Osteocyte (in vitro differentiated cells): ENCODE measurements around the gene ATAT1. TPM values are rescaled to one million over a fixed set of nuclear protein-coding genes. Genes with fewer than 3 reads are reported as not detected.
A peak's percentile ranks its signal among the peaks of the same experiment; 100 is the strongest.

ENCODE experiments used
- DNase-seq: peaks from one replicate; pipeline ENCODE4 v3.0.0; 2021; ENCODE audit warnings: mixed read lengths; ENCODE audit not compliant: unreplicated experiment; ENCODE audit errors: extremely low spot score
- H3K27ac Mint-ChIP-seq: one replicate; pipeline ENCODE4 v1.8.0; 2021; ENCODE audit warnings: mild to moderate bottlenecking, mixed read lengths; ENCODE audit not compliant: unreplicated experiment
- H3K27me3 Mint-ChIP-seq: one replicate; pipeline ENCODE4 v1.8.0; 2021; ENCODE audit warnings: mixed read lengths; ENCODE audit not compliant: unreplicated experiment
- H3K36me3 Mint-ChIP-seq: one replicate; pipeline ENCODE4 v1.8.0; 2021; ENCODE audit warnings: mixed read lengths; ENCODE audit not compliant: unreplicated experiment
- H3K4me1 Mint-ChIP-seq: one replicate; pipeline ENCODE4 v1.8.0; 2021; ENCODE audit warnings: mixed read lengths; ENCODE audit not compliant: unreplicated experiment
- H3K4me3 Mint-ChIP-seq: one replicate; pipeline ENCODE4 v1.8.0; 2021; ENCODE audit warnings: mild to moderate bottlenecking, moderate library complexity, mixed read lengths; ENCODE audit not compliant: unreplicated experiment
- H3K9me3 Mint-ChIP-seq: one replicate; pipeline ENCODE4 v1.8.0; 2021; ENCODE audit warnings: mixed read lengths; ENCODE audit not compliant: unreplicated experiment
- total RNA-seq: library from RNA; stranded (reverse); gene quantifications from 2 replicates; pipeline ENCODE4 v1.2.1, GENCODE V29; 2021
- TF ChIP-seq, protein P1 (sequence below): fragments of 200-600 bp; sonication (generic); IDR thresholded peaks from 2 replicates; pipeline ENCODE4 v1.5.0; 2021; ENCODE audit warnings: antibody characterized with exemption, mild to moderate bottlenecking, moderate library complexity

The ATAT1 gene
- total RNA-seq, 1 donor from 2014 or later, result 20.0 TPM

DNA sequence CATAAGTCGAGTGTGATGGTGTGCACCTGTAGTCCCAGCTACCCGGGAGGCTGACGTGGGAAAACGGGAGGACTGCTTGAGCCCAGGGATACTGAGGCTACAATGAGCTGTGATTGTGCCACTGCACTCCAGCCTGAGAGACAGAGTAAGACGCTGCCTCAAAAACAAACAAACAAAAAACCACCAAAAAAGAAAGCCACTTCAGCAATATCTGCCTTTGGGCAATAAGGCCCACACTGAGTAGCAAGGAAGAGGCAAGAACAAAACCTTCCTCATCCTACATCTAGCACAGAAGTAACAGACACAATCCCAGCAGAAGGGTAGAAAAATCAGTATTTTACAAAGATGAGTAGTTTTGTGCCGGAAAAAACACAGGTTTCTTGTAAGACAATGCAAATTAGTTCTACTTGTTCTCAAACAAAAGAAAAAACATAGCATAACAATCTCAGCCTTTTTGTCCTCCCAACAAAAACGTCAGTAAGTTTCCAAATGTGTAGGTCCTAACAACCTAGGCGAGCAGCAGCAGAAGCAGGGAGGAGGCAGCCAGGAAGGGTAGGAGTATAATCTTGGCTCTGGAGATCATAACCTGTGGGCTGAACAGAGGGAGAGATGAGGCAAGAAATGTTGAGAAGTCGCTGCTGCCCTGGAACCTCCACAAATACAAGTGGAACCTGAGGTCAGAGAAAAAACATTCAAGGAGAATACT is 15.4 kb upstream of the ATAT1 start:
- Mint-ChIP-seq H3K9me3 (no peaks in the 10 kb centered on the region), H3K36me3 (peaks cover 47% of the 10 kb centered on the region), H3K27me3 (no peaks in the 10 kb centered on the region), H3K4me3 (no peak overlapping the region), H3K27ac (peak overlapping the region; percentile 55), H3K4me1 (peaks cover 35% of the 10 kb centered on the region)
- DNase-seq, result no peak
- TF ChIP-seq, protein P1, sequence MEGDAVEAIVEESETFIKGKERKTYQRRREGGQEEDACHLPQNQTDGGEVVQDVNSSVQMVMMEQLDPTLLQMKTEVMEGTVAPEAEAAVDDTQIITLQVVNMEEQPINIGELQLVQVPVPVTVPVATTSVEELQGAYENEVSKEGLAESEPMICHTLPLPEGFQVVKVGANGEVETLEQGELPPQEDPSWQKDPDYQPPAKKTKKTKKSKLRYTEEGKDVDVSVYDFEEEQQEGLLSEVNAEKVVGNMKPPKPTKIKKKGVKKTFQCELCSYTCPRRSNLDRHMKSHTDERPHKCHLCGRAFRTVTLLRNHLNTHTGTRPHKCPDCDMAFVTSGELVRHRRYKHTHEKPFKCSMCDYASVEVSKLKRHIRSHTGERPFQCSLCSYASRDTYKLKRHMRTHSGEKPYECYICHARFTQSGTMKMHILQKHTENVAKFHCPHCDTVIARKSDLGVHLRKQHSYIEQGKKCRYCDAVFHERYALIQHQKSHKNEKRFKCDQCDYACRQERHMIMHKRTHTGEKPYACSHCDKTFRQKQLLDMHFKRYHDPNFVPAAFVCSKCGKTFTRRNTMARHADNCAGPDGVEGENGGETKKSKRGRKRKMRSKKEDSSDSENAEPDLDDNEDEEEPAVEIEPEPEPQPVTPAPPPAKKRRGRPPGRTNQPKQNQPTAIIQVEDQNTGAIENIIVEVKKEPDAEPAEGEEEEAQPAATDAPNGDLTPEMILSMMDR, result no peak

DNA sequence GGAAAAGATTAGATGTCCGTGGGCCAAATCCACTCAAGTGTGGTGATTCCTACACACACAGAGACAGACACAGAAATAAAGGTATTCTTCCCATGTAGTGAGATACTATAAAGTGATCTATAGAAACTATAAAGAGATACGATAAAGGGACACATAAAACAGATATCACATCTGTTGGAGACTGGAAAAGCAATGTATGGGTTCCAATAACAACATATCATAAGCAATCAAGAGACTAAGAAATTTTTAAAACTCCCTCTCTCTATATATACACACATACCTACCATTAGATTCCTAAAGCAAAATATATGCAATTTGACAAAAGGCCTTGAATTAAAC is 14.8 kb upstream of the ATAT1 start:
- no peaks in the 10 kb centered on the region for H3K9me3 Mint-ChIP-seq

GRCh38 chr6:30612213-30612612 is 14.5 kb upstream of the ATAT1 start:
- DNase-seq, result no peak
- H3K27ac Mint-ChIP-seq, result peak overlapping the region; percentile 43
- peaks cover 51% of the 10 kb centered on the region for H3K36me3 Mint-ChIP-seq
- no peaks in the 10 kb centered on the region for H3K9me3 Mint-ChIP-seq
- H3K4me3 Mint-ChIP-seq, result no peak overlapping the region
- H3K4me1 Mint-ChIP-seq, result peaks cover 37% of the 10 kb centered on the region
- H3K27me3 Mint-ChIP-seq, result no peaks in the 10 kb centered on the region
- TF ChIP-seq, protein P1, result peak; percentile 50

More for the DNA sequence above, 14.8 kb upstream of the ATAT1 start:
- no peaks in the 10 kb centered on the region for H3K27me3 Mint-ChIP-seq
- TF ChIP-seq, protein P1, result no peak
- peaks cover 35% of the 10 kb centered on the region for H3K4me1 Mint-ChIP-seq
- peak overlapping the region; percentile 43 for H3K27ac Mint-ChIP-seq
- peaks cover 47% of the 10 kb centered on the region for H3K36me3 Mint-ChIP-seq
- H3K4me3 Mint-ChIP-seq, result no peak overlapping the region
- no peak for DNase-seq

GRCh38 chr6:30612687-30613248 is 13.9 kb upstream of the ATAT1 start:
- no peak overlapping the region for H3K4me3 Mint-ChIP-seq
- TF ChIP-seq, protein P1, result no peak
- H3K27ac Mint-ChIP-seq, result peak overlapping the region; percentile 100
- peaks cover 45% of the 10 kb centered on the region for H3K36me3 Mint-ChIP-seq
- H3K4me1 Mint-ChIP-seq, result peaks cover 37% of the 10 kb centered on the region
- no peak for DNase-seq
- no peaks in the 10 kb centered on the region for H3K27me3 Mint-ChIP-seq
- no peaks in the 10 kb centered on the region for H3K9me3 Mint-ChIP-seq

- Mint-ChIP-seq H3K9me3 (no peaks in the 10 kb centered on the region), H3K4me3 (peak overlapping the region; percentile 97), H3K27me3 (no peaks in the 10 kb centered on the region), H3K36me3 (peaks cover 40% of the 10 kb centered on the region), H3K4me1 (peaks cover 39% of the 10 kb centered on the region), H3K27ac (peak overlapping the region; percentile 100)
- no peak for DNase-seq
- TF ChIP-seq, protein P1, result no peak
Observed at GRCh38 chr6:30613251-30614043, 13.2 kb upstream of the ATAT1 start.
